Neuronal stem cell (in vitro differentiated cells): ENCODE results near the gene YWHAG.
A peak's percentile ranks its signal among the peaks of the same experiment; 100 is the strongest.
"Not testable (repeated sequence)": the region's sequence is repeated elsewhere in the genome, so short reads cannot be mapped to it uniquely, and the experiment has no call there.

Experiments used
- DNase-seq: peaks from one replicate; pipeline ENCODE4 v3.0.0-alpha.2; 2013; ENCODE audit warnings: low spot score
- H2AFZ ChIP-seq: one replicate; pipeline ENCODE4 v1.6.1; 2013; ENCODE audit warnings: mild to moderate bottlenecking, low read length, inconsistent platforms
- H2AK5ac ChIP-seq: 2 replicates; pipeline ENCODE4 v1.6.1; 2013; ENCODE audit warnings: low read depth, mild to moderate bottlenecking, inconsistent platforms, low read length, moderate library complexity, mixed read lengths
- H2BK120ac ChIP-seq: 2 replicates; pipeline ENCODE4 v1.6.1; 2013; ENCODE audit warnings: low read depth, mild to moderate bottlenecking, inconsistent platforms, low read length, moderate library complexity, mixed read lengths
- H2BK12ac ChIP-seq: one replicate; pipeline ENCODE4 v1.6.1; 2013; ENCODE audit warnings: low read length, inconsistent platforms
- H2BK15ac ChIP-seq: 2 replicates; pipeline ENCODE4 v1.6.1; 2013; ENCODE audit warnings: mild to moderate bottlenecking, low read length, inconsistent platforms, mixed read lengths
- H2BK5ac ChIP-seq: one replicate; pipeline ENCODE4 v1.6.1; 2013; ENCODE audit warnings: inconsistent platforms, mild to moderate bottlenecking, low read length, moderate library complexity
- H3K14ac ChIP-seq: one replicate; pipeline ENCODE4 v1.6.1; 2013; ENCODE audit warnings: low read length, inconsistent platforms
- H3K18ac ChIP-seq: 2 replicates; pipeline ENCODE4 v1.6.1; 2013; ENCODE audit warnings: low read length, inconsistent platforms
- H3K23ac ChIP-seq: 2 replicates; pipeline ENCODE4 v1.6.1; 2013; ENCODE audit warnings: low read depth, mild to moderate bottlenecking, mixed read lengths, low read length, inconsistent platforms; ENCODE audit not compliant: poor library complexity
- H3K27ac ChIP-seq: replicated peaks from 3 replicates; pipeline ENCODE4 v1.5.1; 2013; ENCODE audit warnings: low read length, inconsistent platforms
- H3K27me3 ChIP-seq, 3 experiments: 2 replicates each; pipeline ENCODE4 v1.6.1; 2013; ENCODE audit warnings: low read length in 3 of 3, mild to moderate bottlenecking in 2 of 3, inconsistent platforms in 1 of 3, low read depth in 1 of 3, mixed read lengths in 1 of 3, moderate library complexity in 1 of 3; ENCODE audit not compliant: control insufficient read depth in 3 of 3, insufficient read depth in 3 of 3
- H3K36me3 ChIP-seq, 2 donors: replicated peaks in 1 of 2; 2 replicates each; pipeline ENCODE4 v1.6.1; 2013; ENCODE audit warnings: low read length in 2 of 2; ENCODE audit not compliant: control insufficient read depth in 2 of 2, insufficient read depth in 2 of 2
- H3K4ac ChIP-seq: 2 replicates; pipeline ENCODE4 v1.6.1; 2013; ENCODE audit warnings: inconsistent platforms, mild to moderate bottlenecking, low read length, moderate library complexity
- H3K4me1 ChIP-seq, 2 donors: 1 replicate in 1 of 2; 2 replicates in 1 of 2; pipeline ENCODE4 v1.6.1; 2013; ENCODE audit warnings: low read length in 2 of 2, low read depth in 1 of 2; ENCODE audit not compliant: control insufficient read depth in 2 of 2, insufficient read depth in 1 of 2
- H3K4me2 ChIP-seq: one replicate; pipeline ENCODE4 v1.6.1; 2013; ENCODE audit warnings: mild to moderate bottlenecking, low read length, inconsistent platforms; ENCODE audit not compliant: insufficient read depth, poor library complexity, severe bottlenecking
- H3K4me3 ChIP-seq, 2 donors: 2 replicates each; pipeline ENCODE4 v1.5.1; 2013; ENCODE audit warnings: low read length in 2 of 2, mild to moderate bottlenecking in 2 of 2, inconsistent platforms in 1 of 2, moderate library complexity in 1 of 2
- H3K79me1 ChIP-seq: one replicate; pipeline ENCODE4 v1.6.1; 2013; ENCODE audit warnings: low read depth, mild to moderate bottlenecking, inconsistent platforms, low read length, moderate library complexity
- H3K9ac ChIP-seq: one replicate; pipeline ENCODE4 v1.6.1; 2013; ENCODE audit warnings: mild to moderate bottlenecking, low read depth, low read length, inconsistent platforms; ENCODE audit not compliant: poor library complexity
- H3K9me3 ChIP-seq, 2 donors: replicated peaks in 1 of 2; 2 replicates each; pipeline versions ENCODE3 to v1.6.1; 2013; ENCODE audit warnings: low read length in 2 of 2, mild to moderate bottlenecking in 2 of 2, inconsistent platforms in 1 of 2, low read depth in 1 of 2, mixed read lengths in 1 of 2, moderate library complexity in 1 of 2; ENCODE audit not compliant: control insufficient read depth in 2 of 2, insufficient read depth in 1 of 2
- H4K8ac ChIP-seq: one replicate; pipeline ENCODE4 v1.6.1; 2013; ENCODE audit warnings: low read depth, mild to moderate bottlenecking, inconsistent platforms, low read length, moderate library complexity
- H4K91ac ChIP-seq: one replicate; pipeline ENCODE4 v1.6.1; 2013; ENCODE audit warnings: low read length, low read depth, mild to moderate bottlenecking, inconsistent platforms; ENCODE audit not compliant: poor library complexity
- WGBS, 2 donors: extraction: QIAGEN DNeasy Blood & Tissue Kit; methylation state at CpG; one replicate each; pipeline ENCODE4 v1.1.7; 2013; ENCODE audit warnings: missing lambda C conversion rate in 2 of 2, mixed read lengths in 1 of 2; ENCODE audit not compliant: insufficient read length in 2 of 2, insufficient replicate concordance in 1 of 2; ENCODE audit errors: extremely low coverage in 2 of 2; 5-methylcytosine and 5-hydroxymethylcytosine counted together

The YWHAG gene

DNA sequence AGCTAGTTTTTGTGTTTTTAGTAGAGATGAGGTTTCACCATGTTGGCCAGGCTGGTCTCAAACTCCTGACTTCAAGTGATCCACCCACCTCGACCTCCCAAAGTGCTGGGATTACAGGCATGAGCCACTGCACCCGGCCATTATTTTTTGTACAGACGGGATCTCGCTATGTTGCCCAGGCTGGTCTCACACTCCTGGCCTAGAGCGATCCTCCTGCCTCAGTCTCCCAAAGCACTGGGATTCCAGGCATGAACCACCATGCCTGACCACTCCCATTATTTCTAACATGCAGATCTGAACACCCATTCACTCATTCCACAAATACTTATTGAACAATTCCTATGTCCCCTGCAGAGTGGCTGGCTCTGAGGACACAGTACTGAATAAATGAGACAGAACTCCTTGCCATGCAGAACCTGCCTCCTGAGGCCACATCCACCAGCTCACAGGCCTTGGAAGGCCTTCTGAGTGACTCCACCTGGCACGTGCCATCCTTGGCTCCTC is 67.9 kb downstream of the YWHAG start:
- peak overlapping the region; percentile 56 for H3K18ac ChIP-seq
- H2BK5ac ChIP-seq, H2BK15ac ChIP-seq, H3K36me3 ChIP-seq, H3K4me2 ChIP-seq, H3K79me1 ChIP-seq, H3K9me3 ChIP-seq, H4K91ac ChIP-seq, H3K27ac ChIP-seq, H3K23ac ChIP-seq, H3K4me3 ChIP-seq, DNase-seq, H3K27me3 ChIP-seq, H2BK120ac ChIP-seq, H4K8ac ChIP-seq, H2AK5ac ChIP-seq: not testable (repeated sequence)
- no CpG with 5 or more reads among the region's 6 CpGs for WGBS, 2 donors
- H3K14ac ChIP-seq = peak overlapping the region; percentile 66
- peak overlapping the region; percentile 38 for H3K9ac ChIP-seq
- peaks cover 6 to 11% of the 10 kb centered on the region in 2 donors for H3K4me1 ChIP-seq
- H2BK12ac ChIP-seq = peak overlapping the region; percentile 79
- peak overlapping the region; percentile 88 for H2AFZ ChIP-seq
- H3K4ac ChIP-seq = peak overlapping the region; percentile 69

DNA sequence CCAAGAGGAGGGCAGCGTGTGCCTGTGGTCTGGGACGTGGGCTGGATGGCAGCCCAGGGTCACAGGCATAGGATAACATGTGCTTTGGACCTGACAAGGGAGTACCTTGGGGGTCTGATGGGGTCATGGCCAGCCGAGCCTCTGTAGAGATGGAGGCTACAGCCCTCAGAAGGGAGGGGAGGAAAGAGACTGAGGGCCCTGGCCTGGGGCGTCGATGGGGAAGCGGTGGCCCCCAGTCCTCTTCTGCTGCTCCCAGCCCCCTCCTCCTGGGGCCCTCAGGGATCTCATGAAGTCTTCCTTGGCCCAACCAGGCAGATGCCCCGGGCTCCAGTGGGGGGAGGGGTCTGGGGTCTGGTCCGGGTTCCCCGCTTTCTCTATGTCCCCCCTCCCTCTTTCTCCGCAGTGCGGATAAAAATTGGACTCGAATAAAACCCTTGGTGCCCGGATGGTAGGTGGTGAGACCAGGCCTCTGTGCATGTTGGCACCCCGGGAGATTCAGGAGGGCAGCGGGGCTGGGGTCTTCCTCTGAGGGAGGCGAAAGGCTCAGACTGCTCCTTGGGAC is 71.9 kb downstream of the YWHAG start:
- H2BK12ac ChIP-seq = no peak overlapping the region
- H3K27ac ChIP-seq = no peak overlapping the region
- no peak overlapping the region for H4K91ac ChIP-seq
- H2BK120ac ChIP-seq = no peak overlapping the region
- no peak overlapping the region for H4K8ac ChIP-seq
- peaks cover 3 to 33% (median 18%) of the 10 kb centered on the region in 3 experiments for H3K27me3 ChIP-seq
- no peak overlapping the region for H3K14ac ChIP-seq
- no peak for DNase-seq
- no peak overlapping the region for H2BK15ac ChIP-seq
- H3K18ac ChIP-seq = no peak overlapping the region
- no peak overlapping the region for H2AFZ ChIP-seq
- H3K4me2 ChIP-seq = no peak overlapping the region
- H3K36me3 ChIP-seq = no peaks in the 10 kb centered on the region
- no CpG with 5 or more reads among the region's 16 CpGs for WGBS, 2 donors
- H3K4me1 ChIP-seq = peaks cover 6 to 9% of the 10 kb centered on the region in 2 donors
- no peaks in the 10 kb centered on the region for H3K9me3 ChIP-seq
- H3K23ac ChIP-seq = no peak overlapping the region
- H3K4me3 ChIP-seq = no peak overlapping the region
- H2AK5ac ChIP-seq = no peak overlapping the region
- H3K4ac ChIP-seq = no peak overlapping the region
- H2BK5ac ChIP-seq = no peak overlapping the region
- no peak overlapping the region for H3K9ac ChIP-seq
- H3K79me1 ChIP-seq = no peaks in the 10 kb centered on the region

DNA sequence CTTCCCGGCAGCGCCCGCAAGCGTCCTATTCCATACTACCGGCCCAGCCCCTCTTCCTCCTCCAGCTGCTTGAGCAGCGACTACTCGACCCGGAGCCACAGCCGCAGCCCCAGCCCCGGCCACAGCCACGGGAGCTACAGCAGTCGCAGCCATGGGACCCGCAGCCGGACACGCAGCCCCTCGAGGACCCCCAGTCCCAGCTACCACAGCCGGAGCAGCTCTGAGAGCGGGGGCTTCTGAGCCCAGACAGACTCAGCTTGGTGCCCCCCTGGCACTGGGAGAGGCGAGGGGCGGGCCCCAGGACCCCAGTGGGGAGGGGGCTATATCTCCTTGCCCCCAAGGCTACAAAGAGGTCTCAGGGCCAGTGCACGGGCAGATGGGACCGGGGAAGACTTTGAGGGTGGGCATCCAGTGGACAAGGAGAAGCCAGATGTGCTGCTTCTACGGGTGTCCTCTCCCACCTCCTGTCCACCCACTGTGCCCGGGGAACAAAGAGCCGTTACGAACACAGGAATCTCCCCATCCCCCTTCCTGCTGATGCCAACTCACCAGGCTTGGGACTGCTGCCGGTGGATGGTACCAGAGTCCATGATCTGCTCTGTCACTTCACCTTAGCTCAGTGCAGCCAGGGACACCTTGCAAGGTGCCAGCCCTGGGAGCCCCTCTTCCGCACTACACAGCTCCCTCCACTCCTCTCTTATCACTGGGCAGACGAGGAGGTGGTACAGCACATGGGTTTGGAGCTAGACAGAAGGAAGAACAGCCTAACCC is 73.0 kb downstream of the YWHAG start:
- Histone ChIP-seq H3K4me2 (no peak overlapping the region), H3K23ac (peak overlapping the region; percentile 20), H3K9me3 (no peaks in the 10 kb centered on the region), H2AK5ac (peak overlapping the region; percentile 68), H3K4me3 (no peak overlapping the region), H3K4ac (no peak overlapping the region), H3K9ac (no peak overlapping the region), H4K91ac (no peak overlapping the region), H3K27me3 (peaks cover 9 to 42% (median 29%) of the 10 kb centered on the region in 3 experiments), H2BK15ac (peak overlapping the region; percentile 49), H2AFZ (no peak overlapping the region), H3K36me3 (no peaks in the 10 kb centered on the region), H3K18ac (peak overlapping the region; percentile 64), H3K27ac (no peak overlapping the region), H3K14ac (peak overlapping the region; percentile 21), H3K4me1 (peaks cover 6% of the 10 kb centered on the region in 2 donors), H2BK12ac (no peak overlapping the region), H3K79me1 (no peaks in the 10 kb centered on the region), H4K8ac (no peak overlapping the region), H2BK5ac (peak overlapping the region; percentile 11), H2BK120ac (no peak overlapping the region)
- no CpG with 5 or more reads among the region's 29 CpGs for WGBS, 2 donors
- DNase-seq = no peak
